ENCODE data around the gene STX12. TPM values are rescaled to one million over a fixed set of nuclear protein-coding genes. Genes with fewer than 3 reads are reported as not detected.

Gene STX12
- total RNA-seq = 10 to 100 TPM; 27.5 to 81.9 (median 55.9) TPM
- polyA plus RNA-seq = 10 to 100 TPM; 18.4 to 72.1 (median 18.6) TPM
- long read RNA-seq, donor 1, transcript STX12-201 (9 exons, 3,079 nt) = major isoform, 28 of 34 reads
- long read RNA-seq, donor 1, partial matches to known transcripts = 5 of 34 reads
- long read RNA-seq, donor 1, other reads (novel, unspliced or antisense) = 0 of 34 reads
- long read RNA-seq, donor 2, transcript STX12-201 (9 exons, 3,079 nt) = major isoform, 20 of 78 reads
- long read RNA-seq, donor 2, partial matches to known transcripts = 55 of 78 reads
- long read RNA-seq, donor 2, other reads (novel, unspliced or antisense) = 0 of 78 reads
- long read RNA-seq, donor 3, transcript STX12-201 (9 exons, 3,079 nt) = major isoform, 19 of 20 reads
- long read RNA-seq, donor 3, partial matches to known transcripts = 0 of 20 reads
- long read RNA-seq, donor 3, other reads (novel, unspliced or antisense) = 0 of 20 reads
- long read RNA-seq, donor 4, transcript STX12-201 (9 exons, 3,079 nt) = major isoform, 39 of 45 reads
- long read RNA-seq, donor 4, partial matches to known transcripts = 3 of 45 reads
- long read RNA-seq, donor 4, other reads (novel, unspliced or antisense) = 1 of 45 reads
- long read RNA-seq, donor 5, transcript STX12-201 (9 exons, 3,079 nt) = major isoform, 142 of 148 reads
- long read RNA-seq, donor 5, partial matches to known transcripts = 1 of 148 reads
- long read RNA-seq, donor 5, other reads (novel, unspliced or antisense) = 5 of 148 reads
- long read RNA-seq, donor 6, transcript STX12-201 (9 exons, 3,079 nt) = major isoform, 40 of 43 reads
- long read RNA-seq, donor 6, partial matches to known transcripts = 3 of 43 reads
- long read RNA-seq, donor 6, other reads (novel, unspliced or antisense) = 0 of 43 reads
- long read RNA-seq, donor 7, transcript STX12-201 (9 exons, 3,079 nt) = major isoform, 10 of 12 reads
- long read RNA-seq, donor 7, partial matches to known transcripts = 0 of 12 reads
- long read RNA-seq, donor 7, other reads (novel, unspliced or antisense) = 0 of 12 reads
- long read RNA-seq, donor 8, transcript STX12-201 (9 exons, 3,079 nt) = major isoform, 20 of 22 reads
- long read RNA-seq, donor 8, partial matches to known transcripts = 0 of 22 reads
- long read RNA-seq, donor 8, other reads (novel, unspliced or antisense) = 0 of 22 reads
- long read RNA-seq, donor 9, transcript STX12-201 (9 exons, 3,079 nt) = major isoform, 20 of 21 reads
- long read RNA-seq, donor 9, partial matches to known transcripts = 0 of 21 reads
- long read RNA-seq, donor 9, other reads (novel, unspliced or antisense) = 0 of 21 reads
- long read RNA-seq, donor 10, transcript STX12-201 (9 exons, 3,079 nt) = major isoform, 9 of 10 reads
- long read RNA-seq, donor 10, partial matches to known transcripts = 0 of 10 reads
- long read RNA-seq, donor 10, other reads (novel, unspliced or antisense) = 0 of 10 reads

DNA sequence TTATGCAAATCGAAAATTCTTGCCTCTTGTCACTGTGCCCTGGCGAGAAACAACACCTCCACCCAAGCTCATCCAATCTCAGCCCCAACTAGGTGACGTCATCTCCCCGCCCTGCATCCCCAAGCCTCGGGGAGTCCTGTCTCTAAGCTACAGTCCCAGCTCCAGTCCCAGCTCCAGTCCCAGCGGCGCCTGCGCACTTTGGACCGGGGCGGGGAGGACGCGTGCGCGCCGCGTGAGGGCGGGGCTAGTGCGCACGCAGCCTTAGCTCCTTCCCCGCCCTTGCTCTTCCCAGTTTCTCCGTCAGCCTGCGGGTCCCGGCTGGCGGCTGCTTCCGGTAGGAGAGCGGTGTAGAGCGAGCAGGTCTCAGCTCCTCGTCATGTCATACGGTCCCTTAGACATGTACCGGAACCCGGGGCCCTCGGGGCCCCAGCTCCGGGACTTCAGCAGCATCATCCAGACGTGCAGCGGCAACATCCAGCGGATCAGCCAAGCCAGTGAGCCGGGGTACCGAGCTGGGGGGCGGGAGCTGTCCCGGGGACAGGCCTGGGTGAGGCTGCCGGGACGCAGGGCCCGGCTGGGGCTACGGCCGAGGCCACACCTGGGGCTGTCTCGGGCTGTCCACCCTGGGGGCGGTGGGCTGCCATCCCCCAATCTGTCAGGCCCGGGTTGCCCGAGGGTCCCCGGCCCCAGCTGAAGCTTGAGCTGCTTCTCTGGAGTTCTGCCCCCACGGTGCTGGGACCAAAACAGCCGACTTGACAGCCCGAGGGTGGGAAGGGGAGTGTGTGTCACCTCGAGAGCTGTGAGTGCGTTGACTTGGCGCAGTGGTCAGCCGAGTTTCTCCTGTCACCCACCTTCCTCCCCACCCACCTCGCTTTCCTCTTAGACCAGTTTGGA lies at the start of gene STX12:
Gene STX12 (plus strand): TSS at position 288 of the 894 bp plus-strand sequence. CDS start 89 bp downstream, at position 377.
- Histone ChIP-seq H3K27me3 (no peaks in the 10 kb centered on the region), H3K4me3 (peak within 1 kb of the TSS; percentile 54 to 91 (median 64)), H3K4me1 (replicated peaks in 1 of 2) (peaks cover 8 to 27% of the 10 kb centered on the region in 2 donors), H3K36me3 (replicated peaks in 1 of 2) (no peaks in the 10 kb centered on the region), H3K9me3 (replicated peaks in 1 of 3) (no peaks in the 10 kb centered on the region), H3K27ac (peak within 1 kb of the TSS; percentile 66 to 96 (median 85))
- DNase-seq = peak; percentile 98 to 99 (median 99)
- WGBS, 4 donors = 0% methylated on average over 10 to 58 of the region's 58 CpGs
- no peak for TF ChIP-seq CTCF (IDR thresholded peaks at IDR 0.05)
- peak; percentile 81 to 93 for TF ChIP-seq POLR2A (IDR thresholded peaks at IDR 0.05)
- intact Hi-C loops (cut with DNase I) = no loop called here

- intact Hi-C loops (cut with DNase I) = loop anchor here in 1 of 2 donors (5.0 kb wide), 1 partner anchor 53 kb away; the partner anchor contains the start of gene IFI6
- 68 to 84% (median 79%) methylated on average over 7 to 9 of the region's 9 CpGs for WGBS, 4 donors
- Histone ChIP-seq H3K4me1 (replicated peaks in 1 of 2) (peaks cover 6 to 16% of the 10 kb centered on the region in 2 donors), H3K4me3 (peak overlapping the region in 1 of 4 donors; percentile 67), H3K27me3 (no peaks in the 10 kb centered on the region), H3K36me3 (replicated peaks in 1 of 2) (peaks cover 0 to 16% of the 10 kb centered on the region in 2 donors), H3K27ac (peak overlapping the region in 4 of 5 donors; percentile 36 to 78 (median 64)), H3K9me3 (replicated peaks in 1 of 3) (no peaks in the 10 kb centered on the region)
- TF ChIP-seq CTCF (IDR thresholded peaks at IDR 0.05) (no peak), POLR2A (IDR thresholded peaks at IDR 0.05) (no peak)
- DNase-seq = peak in 6 of 7 donors; percentile 13 to 60 (median 30)
Measured at GRCh38 chr1:27724961-27725373, 48.1 kb upstream of the STX12 start.

DNA sequence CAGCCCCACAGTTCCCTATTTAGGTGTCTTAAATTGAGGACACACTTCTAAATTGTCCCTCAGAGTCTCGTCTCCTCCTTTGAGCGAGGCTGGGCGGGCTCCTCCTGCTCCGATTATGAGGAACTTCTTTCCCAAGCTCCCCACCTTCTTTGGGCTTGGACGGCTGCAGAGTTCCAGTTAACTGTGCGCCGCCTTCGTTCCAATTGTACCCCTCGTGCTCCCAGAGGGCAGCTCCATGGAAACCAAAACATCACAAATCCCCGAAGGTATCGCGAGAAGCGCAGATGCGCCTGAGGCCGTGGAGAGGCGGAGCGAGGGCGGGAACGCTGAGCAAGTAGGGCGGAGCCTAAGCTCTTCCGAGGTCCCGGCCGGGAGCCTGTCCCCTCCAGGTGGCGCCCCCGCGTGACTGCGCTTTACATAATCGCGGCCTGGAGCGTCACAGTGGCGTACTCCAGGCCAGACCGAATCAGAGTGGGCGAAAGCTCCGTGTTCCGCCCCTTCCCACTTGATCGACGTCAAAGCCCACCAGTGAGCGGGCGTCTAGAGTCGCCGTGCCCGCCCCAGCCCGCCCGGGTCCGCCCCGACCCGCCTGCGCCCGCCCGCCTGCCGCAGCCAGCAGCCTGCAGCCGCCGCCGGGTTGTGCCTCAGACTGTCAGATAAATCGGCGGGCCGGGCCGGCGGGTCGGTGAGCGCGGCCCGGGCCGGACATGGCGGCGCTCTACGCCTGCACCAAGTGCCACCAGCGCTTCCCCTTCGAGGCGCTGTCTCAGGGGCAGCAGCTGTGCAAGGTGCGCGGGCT lies 47.4 kb upstream of the STX12 start, which contains the start of gene FAM76A:
Gene FAM76A (plus strand): TSS at position 588 of the 799 bp plus-strand sequence. CDS start 120 bp downstream, at position 708.
- TF ChIP-seq CTCF (IDR thresholded peaks at IDR 0.05) (peak in 2 of 6 experiments; percentile 39 to 40), POLR2A (IDR thresholded peaks at IDR 0.05) (peak; percentile 90 to 94)
- Histone ChIP-seq H3K27ac (peak within 1 kb of the TSS; percentile 54 to 91 (median 88)), H3K9me3 (replicated peaks in 1 of 3) (no peaks in the 10 kb centered on the region), H3K27me3 (no peaks in the 10 kb centered on the region), H3K4me1 (replicated peaks in 1 of 2) (peaks cover 6 to 16% of the 10 kb centered on the region in 2 donors), H3K36me3 (replicated peaks in 1 of 2) (peaks cover 0 to 16% of the 10 kb centered on the region in 2 donors), H3K4me3 (peak within 1 kb of the TSS in 3 of 4 donors; percentile 27 to 93 (median 67))
- intact Hi-C loops (cut with DNase I) = no loop called here
- WGBS, 4 donors = 2 to 28% (median 9%) methylated on average over 5 to 72 of the region's 72 CpGs
- DNase-seq = peak; percentile 99 to 100 (median 100)
